ENCODE measurements around the gene MAPKAP1. TPM values are rescaled to one million over a fixed set of nuclear protein-coding genes. Genes with fewer than 3 reads are reported as not detected.

MAPKAP1 gene
- total and polyA plus RNA-seq, 2 of the 13 experiments (the other 11 are each of a cell fraction or from before 2014, with no cell fraction given), result 45.0 to 64.3 TPM

DNA sequence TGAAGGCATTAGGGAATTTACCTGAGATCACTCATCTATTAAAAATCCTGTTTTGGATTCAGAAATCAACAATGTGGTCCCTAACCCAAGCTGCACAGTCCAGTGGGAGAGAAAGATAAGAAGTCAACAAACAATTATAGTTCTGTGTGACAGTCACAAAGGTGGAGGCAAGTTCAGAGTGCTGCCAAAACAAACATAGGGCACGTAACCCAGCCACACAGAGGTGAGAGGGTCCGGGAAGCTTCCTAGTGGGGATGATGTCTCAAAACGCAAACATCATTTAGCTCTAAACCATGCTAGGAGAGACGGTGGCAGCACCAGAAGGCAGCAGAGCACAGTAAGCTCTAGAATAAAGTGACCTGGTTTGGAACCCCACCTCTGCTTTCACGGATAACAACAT lies 158.9 kb downstream of the MAPKAP1 start (continued):
- TF ChIP-seq SSRP1 (CRISPR knock-in tag; IDR thresholded peaks at IDR 0.05) (peak; percentile 68; the same call in 1 of the 2 replicates), FOXJ3 (CRISPR knock-in tag; IDR thresholded peaks at IDR 0.05; ENCODE audit: borderline replicate concordance) (peak; percentile 85; the same call in 1 of the 2 replicates), ZNF496 (CRISPR knock-in tag; IDR thresholded peaks at IDR 0.05; ENCODE audit: insufficient replicate concordance) (no peak), ARID3A (IDR thresholded peaks at IDR 0.05; ENCODE audit: low read depth, low read length) (no peak), ZNF709 (CRISPR knock-in tag; IDR thresholded peaks at IDR 0.05) (no peak), ZNF891 (CRISPR knock-in tag; IDR thresholded peaks at IDR 0.05) (no peak), TEAD3 (CRISPR knock-in tag; optimal IDR thresholded peaks at IDR 0.05; ENCODE audit: borderline replicate concordance) (peak; percentile 62), ZMYM2 (CRISPR knock-in tag; IDR thresholded peaks at IDR 0.05) (0 out of 2 replicates have a peak, but pooled peaks have one; percentile 81), IKZF4 (CRISPR knock-in tag; IDR thresholded peaks at IDR 0.05; ENCODE audit: borderline replicate concordance, low read depth, not compliant biosample characterization) (no peak), NFKBIZ (CRISPR knock-in tag; IDR thresholded peaks at IDR 0.05) (no peak), FOXM1 (CRISPR knock-in tag; IDR thresholded peaks at IDR 0.05) (no peak), NCOR1 (IDR thresholded peaks at IDR 0.05; ENCODE audit: borderline replicate concordance, low read length) (no peak; the same call in 1 of the 2 replicates), KLF12 (CRISPR knock-in tag; IDR thresholded peaks at IDR 0.05; ENCODE audit: borderline replicate concordance) (no peak), FOXA1 (IDR thresholded peaks at IDR 0.05) (peak; percentile 37; the same call in 1 of the 2 replicates), FOXA1 (CRISPR knock-in tag; IDR thresholded peaks at IDR 0.05) (peak; percentile 93), NBN (conservative IDR thresholded peaks at IDR 0.05) (no peak), TIGD3 (CRISPR knock-in tag; IDR thresholded peaks at IDR 0.05; ENCODE audit: borderline replicate concordance) (no peak), AGO1 (IDR thresholded peaks at IDR 0.05; ENCODE audit: low read depth, low read length, poor library complexity, severe bottlenecking) (no peak)
- TF ChIP-seq, protein P1, sequence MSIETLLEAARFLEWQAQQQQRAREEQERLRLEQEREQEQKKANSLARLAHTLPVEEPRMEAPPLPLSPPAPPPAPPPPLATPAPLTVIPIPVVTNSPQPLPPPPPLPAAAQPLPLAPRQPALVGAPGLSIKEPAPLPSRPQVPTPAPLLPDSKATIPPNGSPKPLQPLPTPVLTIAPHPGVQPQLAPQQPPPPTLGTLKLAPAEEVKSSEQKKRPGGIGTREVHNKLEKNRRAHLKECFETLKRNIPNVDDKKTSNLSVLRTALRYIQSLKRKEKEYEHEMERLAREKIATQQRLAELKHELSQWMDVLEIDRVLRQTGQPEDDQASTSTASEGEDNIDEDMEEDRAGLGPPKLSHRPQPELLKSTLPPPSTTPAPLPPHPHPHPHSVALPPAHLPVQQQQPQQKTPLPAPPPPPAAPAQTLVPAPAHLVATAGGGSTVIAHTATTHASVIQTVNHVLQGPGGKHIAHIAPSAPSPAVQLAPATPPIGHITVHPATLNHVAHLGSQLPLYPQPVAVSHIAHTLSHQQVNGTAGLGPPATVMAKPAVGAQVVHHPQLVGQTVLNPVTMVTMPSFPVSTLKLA (IDR thresholded peaks at IDR 0.05), result no peak
- TF ChIP-seq, protein P2, sequence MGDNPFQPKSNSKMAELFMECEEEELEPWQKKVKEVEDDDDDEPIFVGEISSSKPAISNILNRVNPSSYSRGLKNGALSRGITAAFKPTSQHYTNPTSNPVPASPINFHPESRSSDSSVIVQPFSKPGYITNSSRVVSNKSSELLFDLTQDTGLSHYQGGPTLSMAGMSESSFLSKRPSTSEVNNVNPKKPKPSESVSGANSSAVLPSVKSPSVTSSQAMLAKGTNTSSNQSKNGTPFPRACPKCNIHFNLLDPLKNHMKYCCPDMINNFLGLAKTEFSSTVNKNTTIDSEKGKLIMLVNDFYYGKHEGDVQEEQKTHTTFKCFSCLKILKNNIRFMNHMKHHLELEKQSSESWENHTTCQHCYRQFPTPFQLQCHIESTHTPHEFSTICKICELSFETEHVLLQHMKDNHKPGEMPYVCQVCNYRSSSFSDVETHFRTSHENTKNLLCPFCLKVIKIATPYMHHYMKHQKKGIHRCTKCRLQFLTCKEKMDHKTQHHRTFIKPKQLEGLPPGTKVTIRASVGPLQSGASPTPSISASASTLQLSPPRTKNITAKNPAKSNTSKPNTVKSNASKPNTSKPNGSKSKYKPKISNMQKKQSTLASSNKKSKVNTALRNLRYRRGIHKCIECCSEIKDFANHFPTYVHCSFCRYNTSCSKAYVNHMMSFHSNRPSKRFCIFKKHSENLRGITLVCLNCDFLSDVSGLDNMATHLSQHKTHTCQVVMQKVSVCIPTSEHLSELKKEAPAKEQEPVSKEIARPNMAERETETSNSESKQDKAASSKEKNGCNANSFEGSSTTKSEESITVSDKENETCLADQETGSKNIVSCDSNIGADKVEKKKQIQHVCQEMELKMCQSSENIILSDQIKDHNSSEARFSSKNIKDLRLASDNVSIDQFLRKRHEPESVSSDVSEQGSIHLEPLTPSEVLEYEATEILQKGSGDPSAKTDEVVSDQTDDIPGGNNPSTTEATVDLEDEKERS (CRISPR knock-in tag; IDR thresholded peaks at IDR 0.05), result no peak

Measured in HepG2 (cell line).